Measurements from ENCODE around the gene COLQ. TPM values are rescaled to one million over a fixed set of nuclear protein-coding genes. Genes with fewer than 3 reads are reported as not detected.
A peak's percentile ranks its signal among the peaks of the same experiment; 100 is the strongest.

COLQ gene
- total RNA-seq, 1 donor from 2014 or later = 2.1 TPM

GRCh38 chr3:15531346-15531745 lies 9.8 kb upstream of the COLQ start:
- H3K4me3 Mint-ChIP-seq (ENCODE audit: unreplicated experiment) = no peak overlapping the region
- H3K9me3 Mint-ChIP-seq (ENCODE audit: unreplicated experiment) = no peaks in the 10 kb centered on the region
- TF ChIP-seq CTCF (IDR thresholded peaks at IDR 0.05; ENCODE audit: unreplicated experiment) = no peak
- peaks cover 3% of the 10 kb centered on the region for H3K27me3 Mint-ChIP-seq (ENCODE audit: unreplicated experiment)
- no peak for DNase-seq (ENCODE audit: low spot score)
- H3K27ac Mint-ChIP-seq (ENCODE audit: unreplicated experiment) = no peak overlapping the region
- H3K36me3 Mint-ChIP-seq (ENCODE audit: low read depth, unreplicated experiment) = no peaks in the 10 kb centered on the region
- H3K4me1 Mint-ChIP-seq (ENCODE audit: unreplicated experiment) = no peaks in the 10 kb centered on the region

- no peaks in the 10 kb centered on the region for H3K9me3 Mint-ChIP-seq (ENCODE audit: unreplicated experiment)
- H3K4me3 Mint-ChIP-seq (ENCODE audit: unreplicated experiment) = no peak overlapping the region
- no peaks in the 10 kb centered on the region for H3K36me3 Mint-ChIP-seq (ENCODE audit: low read depth, unreplicated experiment)
- H3K4me1 Mint-ChIP-seq (ENCODE audit: unreplicated experiment) = no peaks in the 10 kb centered on the region
- DNase-seq (ENCODE audit: low spot score) = no peak
- TF ChIP-seq CTCF (IDR thresholded peaks at IDR 0.05; ENCODE audit: unreplicated experiment) = no peak
- H3K27me3 Mint-ChIP-seq (ENCODE audit: unreplicated experiment) = peaks cover 3% of the 10 kb centered on the region
- H3K27ac Mint-ChIP-seq (ENCODE audit: unreplicated experiment) = no peak overlapping the region
Measured at GRCh38 chr3:15528854-15529537, 7.5 kb upstream of the COLQ start.

- DNase-seq (ENCODE audit: low spot score) = peak; percentile 38
- peaks cover 4% of the 10 kb centered on the region for H3K4me1 Mint-ChIP-seq (ENCODE audit: unreplicated experiment)
- no peaks in the 10 kb centered on the region for H3K9me3 Mint-ChIP-seq (ENCODE audit: unreplicated experiment)
- H3K36me3 Mint-ChIP-seq (ENCODE audit: low read depth, unreplicated experiment) = no peaks in the 10 kb centered on the region
- H3K27ac Mint-ChIP-seq (ENCODE audit: unreplicated experiment) = no peak overlapping the region
- peaks cover 3% of the 10 kb centered on the region for H3K27me3 Mint-ChIP-seq (ENCODE audit: unreplicated experiment)
- H3K4me3 Mint-ChIP-seq (ENCODE audit: unreplicated experiment) = no peak overlapping the region
- TF ChIP-seq CTCF (IDR thresholded peaks at IDR 0.05; ENCODE audit: unreplicated experiment) = peak; percentile 53
Measured at GRCh38 chr3:15527031-15527459, 5.5 kb upstream of the COLQ start.

GRCh38 chr3:15525790-15526189 lies 4.3 kb upstream of the COLQ start:
- peaks cover 16% of the 10 kb centered on the region for H3K4me1 Mint-ChIP-seq (ENCODE audit: unreplicated experiment)
- H3K4me3 Mint-ChIP-seq (ENCODE audit: unreplicated experiment) = no peak overlapping the region
- TF ChIP-seq CTCF (IDR thresholded peaks at IDR 0.05; ENCODE audit: unreplicated experiment) = no peak
- no peak overlapping the region for H3K27ac Mint-ChIP-seq (ENCODE audit: unreplicated experiment)
- H3K36me3 Mint-ChIP-seq (ENCODE audit: low read depth, unreplicated experiment) = no peaks in the 10 kb centered on the region
- H3K9me3 Mint-ChIP-seq (ENCODE audit: unreplicated experiment) = no peaks in the 10 kb centered on the region
- no peak for DNase-seq (ENCODE audit: low spot score)
- peaks cover 3% of the 10 kb centered on the region for H3K27me3 Mint-ChIP-seq (ENCODE audit: unreplicated experiment)

GRCh38 chr3:15523660-15524417 lies 2.3 kb upstream of the COLQ start:
- Mint-ChIP-seq H3K4me1 (ENCODE audit: unreplicated experiment) (peaks cover 25% of the 10 kb centered on the region), H3K27me3 (ENCODE audit: unreplicated experiment) (no peaks in the 10 kb centered on the region), H3K4me3 (ENCODE audit: unreplicated experiment) (no peak overlapping the region), H3K9me3 (ENCODE audit: unreplicated experiment) (no peaks in the 10 kb centered on the region), H3K36me3 (ENCODE audit: low read depth, unreplicated experiment) (no peaks in the 10 kb centered on the region), H3K27ac (ENCODE audit: unreplicated experiment) (no peak overlapping the region)
- TF ChIP-seq CTCF (IDR thresholded peaks at IDR 0.05; ENCODE audit: unreplicated experiment) = no peak
- DNase-seq (ENCODE audit: low spot score) = no peak

All from endothelial cell (in vitro differentiated cells).